ENCODE results near the gene OSGEP.

OSGEP gene

DNA sequence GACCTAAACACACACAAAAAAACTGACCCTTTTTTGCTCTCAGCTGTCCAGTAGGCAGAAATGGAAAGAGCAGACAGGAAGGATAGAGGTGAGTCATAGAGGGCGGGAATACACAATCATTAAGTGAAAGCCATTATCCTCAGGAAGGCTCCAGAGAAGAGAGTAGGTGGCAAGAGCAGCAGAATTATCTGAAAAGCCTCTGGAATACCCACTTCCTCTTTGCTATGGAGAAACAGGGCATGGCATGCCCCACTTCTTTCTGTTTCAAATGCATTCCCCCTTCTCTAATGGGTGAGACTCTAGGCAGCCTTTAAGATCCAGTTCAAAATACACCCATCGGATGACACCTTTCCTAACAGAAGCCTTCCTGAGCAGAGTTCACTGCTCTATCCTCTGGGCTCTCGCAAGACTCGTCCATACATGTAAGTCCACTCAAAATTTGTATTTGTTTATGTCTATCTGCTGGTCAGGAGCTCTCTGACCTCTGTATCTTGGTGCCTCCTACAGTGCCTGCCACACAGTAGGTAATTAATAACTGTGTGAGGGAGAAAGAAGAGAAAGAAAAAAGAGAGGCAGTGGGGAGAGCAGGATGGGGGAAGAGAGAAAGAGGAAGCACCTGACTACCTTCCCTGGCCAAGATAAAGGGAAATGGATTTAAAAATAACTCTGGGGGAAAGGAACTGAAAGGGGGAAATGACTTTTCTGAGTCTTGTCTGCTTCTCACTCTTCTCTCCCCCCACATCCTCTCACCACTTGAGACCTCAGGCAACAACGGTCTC lies 27.2 kb downstream of the OSGEP start:
- TF ChIP-seq, protein P1, sequence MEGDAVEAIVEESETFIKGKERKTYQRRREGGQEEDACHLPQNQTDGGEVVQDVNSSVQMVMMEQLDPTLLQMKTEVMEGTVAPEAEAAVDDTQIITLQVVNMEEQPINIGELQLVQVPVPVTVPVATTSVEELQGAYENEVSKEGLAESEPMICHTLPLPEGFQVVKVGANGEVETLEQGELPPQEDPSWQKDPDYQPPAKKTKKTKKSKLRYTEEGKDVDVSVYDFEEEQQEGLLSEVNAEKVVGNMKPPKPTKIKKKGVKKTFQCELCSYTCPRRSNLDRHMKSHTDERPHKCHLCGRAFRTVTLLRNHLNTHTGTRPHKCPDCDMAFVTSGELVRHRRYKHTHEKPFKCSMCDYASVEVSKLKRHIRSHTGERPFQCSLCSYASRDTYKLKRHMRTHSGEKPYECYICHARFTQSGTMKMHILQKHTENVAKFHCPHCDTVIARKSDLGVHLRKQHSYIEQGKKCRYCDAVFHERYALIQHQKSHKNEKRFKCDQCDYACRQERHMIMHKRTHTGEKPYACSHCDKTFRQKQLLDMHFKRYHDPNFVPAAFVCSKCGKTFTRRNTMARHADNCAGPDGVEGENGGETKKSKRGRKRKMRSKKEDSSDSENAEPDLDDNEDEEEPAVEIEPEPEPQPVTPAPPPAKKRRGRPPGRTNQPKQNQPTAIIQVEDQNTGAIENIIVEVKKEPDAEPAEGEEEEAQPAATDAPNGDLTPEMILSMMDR (IDR thresholded peaks at IDR 0.05; ENCODE audit: low read depth, low read length) = no peak
- no peak for DNase-seq (ENCODE audit: extremely low read depth, low read depth)

DNA sequence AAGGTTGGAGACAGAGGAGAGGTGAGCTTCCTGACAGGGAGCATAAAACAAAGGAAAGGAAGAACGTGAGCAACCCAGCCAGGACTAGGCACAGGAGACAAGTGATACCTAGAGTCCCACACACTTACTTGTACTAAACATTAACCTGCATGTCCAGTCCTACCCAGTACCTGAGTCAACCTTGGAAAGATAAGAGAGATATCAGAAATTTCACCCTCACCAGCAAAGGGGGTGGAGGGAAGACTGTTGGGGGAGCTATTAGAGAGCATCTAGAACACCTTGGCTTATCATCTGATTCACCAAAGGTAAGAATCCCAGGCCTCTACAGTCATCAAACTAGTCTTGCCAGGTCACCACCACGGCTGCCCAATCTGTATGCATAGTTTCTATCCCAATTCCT lies 29.8 kb downstream of the OSGEP start:
- DNase-seq (ENCODE audit: extremely low read depth, low read depth) = no peak
- TF ChIP-seq, protein P1 (IDR thresholded peaks at IDR 0.05; ENCODE audit: low read depth, low read length) = no peak

DNA sequence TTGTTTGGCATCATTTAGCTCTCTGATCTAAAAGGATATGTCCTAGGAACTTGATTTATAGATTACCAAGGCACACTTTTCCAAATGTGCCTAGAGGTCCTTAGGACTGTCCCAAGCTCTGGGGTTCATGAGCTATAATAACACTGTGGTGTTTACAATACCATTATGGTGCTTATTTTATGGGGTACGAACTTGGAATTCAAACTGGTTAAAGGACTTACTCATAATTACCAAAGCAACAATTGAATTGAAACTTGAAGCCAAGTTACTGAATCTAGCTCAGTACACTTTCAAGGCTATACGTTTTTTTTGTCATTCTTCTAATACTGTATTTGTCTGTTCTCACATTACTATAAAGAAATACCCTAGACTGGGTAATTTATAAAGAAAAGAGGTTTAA lies 31.7 kb downstream of the OSGEP start:
- TF ChIP-seq, protein P1 (IDR thresholded peaks at IDR 0.05; ENCODE audit: low read depth, low read length) = no peak
- DNase-seq (ENCODE audit: extremely low read depth, low read depth) = no peak

DNA sequence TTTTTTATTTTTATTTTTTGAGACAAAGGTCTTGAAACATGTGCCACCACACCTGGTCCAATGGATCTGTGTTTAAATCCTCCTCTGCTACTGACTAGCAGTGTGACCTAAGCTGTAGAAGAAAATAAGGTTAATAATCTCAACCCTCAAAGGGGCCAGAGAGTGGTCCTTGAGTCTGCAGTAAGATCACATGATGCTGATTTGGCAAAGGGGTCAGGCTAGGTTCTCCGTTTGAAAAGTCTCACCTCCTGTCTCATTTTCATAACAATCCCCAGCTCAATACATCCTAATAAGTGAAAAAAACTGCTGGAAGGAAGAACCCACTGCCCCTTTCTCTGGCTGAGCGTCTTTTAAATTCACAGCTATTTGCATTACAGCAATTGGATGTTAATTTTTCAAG lies 33.3 kb downstream of the OSGEP start:
- DNase-seq (ENCODE audit: extremely low read depth, low read depth) = no peak
- TF ChIP-seq, protein P1 (IDR thresholded peaks at IDR 0.05; ENCODE audit: low read depth, low read length) = no peak

DNA sequence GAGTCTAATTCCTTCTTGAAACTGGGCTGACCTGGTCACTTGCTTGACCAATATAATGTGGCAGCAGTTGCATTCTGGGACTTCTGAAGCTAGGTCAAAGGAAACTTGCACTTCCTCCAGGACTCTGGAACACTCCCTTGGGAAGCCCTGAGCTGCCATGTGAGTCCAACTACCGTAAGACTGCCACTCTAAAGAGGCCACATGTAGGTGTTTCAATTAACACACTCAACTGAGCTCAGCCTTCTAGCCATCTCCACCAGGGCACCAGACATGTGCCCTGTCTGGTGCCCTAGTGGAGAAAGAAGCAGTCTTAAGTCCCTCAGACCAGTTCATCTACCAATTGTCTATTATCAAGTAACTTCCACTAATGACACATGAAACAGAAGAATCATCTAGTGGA lies 35.2 kb downstream of the OSGEP start:
- TF ChIP-seq, protein P1 (IDR thresholded peaks at IDR 0.05; ENCODE audit: low read depth, low read length) = no peak

DNA sequence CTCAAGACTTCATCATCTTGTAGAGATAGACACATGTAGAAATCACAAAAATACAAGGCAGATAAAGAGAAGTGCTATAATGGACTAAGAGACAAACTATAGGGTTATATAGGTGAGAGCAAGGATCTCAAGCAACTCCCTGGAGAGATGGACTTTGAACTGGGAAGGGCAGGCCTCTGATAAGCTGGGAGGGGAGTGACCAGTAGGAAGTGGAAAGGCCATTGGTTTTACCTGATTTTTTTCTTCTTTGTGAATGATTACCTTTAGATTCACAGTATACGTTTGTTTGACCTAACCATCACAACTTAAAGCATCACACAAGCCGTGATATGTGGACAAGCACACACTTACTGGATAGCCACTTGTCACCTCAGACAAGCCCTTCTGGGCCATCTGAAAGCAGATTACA lies 36.1 kb downstream of the OSGEP start:
- TF ChIP-seq, protein P1 (IDR thresholded peaks at IDR 0.05; ENCODE audit: low read depth, low read length) = no peak
- DNase-seq (ENCODE audit: extremely low read depth, low read depth) = no peak

More for the DNA sequence above, 35.2 kb downstream of the OSGEP start:
- no peak for DNase-seq (ENCODE audit: extremely low read depth, low read depth)

DNA sequence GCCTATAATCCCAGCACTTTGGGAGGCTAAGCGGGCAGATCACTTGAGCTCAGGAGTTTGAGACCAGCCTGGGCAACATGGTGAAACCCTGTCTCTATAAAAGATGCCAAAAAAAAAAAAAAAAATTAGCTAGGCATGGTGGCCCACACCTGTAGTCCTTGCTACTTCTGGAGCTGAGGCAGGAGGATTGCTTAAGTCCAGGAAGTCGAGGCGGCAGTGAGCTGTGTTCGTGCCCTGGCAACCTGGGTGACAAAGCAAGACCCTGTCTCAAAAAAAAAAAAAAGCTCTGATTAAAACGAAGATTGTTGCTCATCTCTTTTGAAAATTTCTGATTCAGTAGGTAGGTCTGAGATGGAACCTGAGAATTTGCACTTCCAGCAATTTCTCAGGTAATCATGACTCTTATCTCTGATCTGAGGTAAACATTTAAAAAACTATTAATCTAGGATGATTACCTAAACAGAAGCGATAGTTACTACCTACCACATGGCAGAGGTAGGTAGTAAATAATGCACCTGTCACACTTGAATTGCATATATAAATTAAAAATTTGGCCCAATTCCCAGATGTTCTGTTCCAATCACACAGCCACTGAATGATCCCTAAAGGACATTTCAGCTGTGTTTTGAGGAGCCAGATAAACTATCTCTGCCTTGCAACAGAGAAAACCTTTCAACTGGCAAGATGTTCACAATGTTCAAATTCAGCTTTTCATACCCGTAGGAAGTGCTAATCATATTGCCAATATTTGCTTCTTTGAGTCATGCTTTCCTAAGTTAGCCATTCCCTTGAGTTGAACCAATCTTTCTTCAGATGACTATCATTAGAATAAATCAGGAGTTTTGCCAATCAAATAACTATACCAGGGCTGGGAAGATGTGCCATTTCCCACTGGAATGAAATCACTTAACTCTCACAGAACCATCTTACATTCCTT lies 37.1 kb downstream of the OSGEP start:
- TF ChIP-seq, protein P1 (IDR thresholded peaks at IDR 0.05; ENCODE audit: low read depth, low read length) = no peak
- DNase-seq (ENCODE audit: extremely low read depth, low read depth) = no peak

Data from AG09319 (cell line).